GM12878 (cell line): ENCODE measurements around the gene RHPN2. TPM values are rescaled to one million over a fixed set of nuclear protein-coding genes. Genes with fewer than 3 reads are reported as not detected.

Experiments used
- ATAC-seq: fragments of 200-7000 bp; cut with Tn5 transposase; 3 replicates; pipeline ENCODE4 v1.9.1; 2020; ENCODE audit warnings: mild to moderate bottlenecking, moderate library complexity
- BruUV-seq: library from RNA; stranded (reverse); fragments of 400-500 nt; replicated peaks from 2 replicates; lab custom pipeline; 2021; lab: Mats Ljungman, UMichigan
- CTCF ChIA-PET: fragments of 300-600 bp; sonication (Branson Sonifier 250); formaldehyde crosslinking; extraction: SDS; loops from one replicate; lab custom pipeline; 2021; ENCODE audit warnings: inconsistent platforms; lab: Yijun Ruan, JAX
- POLR2A ChIA-PET: fragments of 350-600 bp; formaldehyde crosslinking; extraction: SDS; loops from one replicate; lab custom pipeline; 2021; ENCODE audit warnings: inconsistent platforms; lab: Charles Lee
- RAD21 ChIA-PET: fragments of 300-600 bp; sonication (Branson Sonifier 250); formaldehyde crosslinking; loops from one replicate; lab custom pipeline; 2023; ENCODE audit warnings: antibody characterized with exemption; ENCODE audit not compliant: unreplicated experiment; lab: Charles Lee
- SMC1A ChIA-PET: fragments of 300-600 bp; sonication (Branson Sonifier 250); formaldehyde crosslinking; loops from one replicate; lab custom pipeline; 2023; ENCODE audit not compliant: unreplicated experiment, uncharacterized antibody; lab: Charles Lee
- DNase-seq: peaks from one replicate; pipeline ENCODE4 v3.0.0-alpha.2; 2011; ENCODE audit warnings: low read depth, low spot score
- FAIRE-seq: peaks from 3 replicates; lab custom pipeline; 2011; peaks lifted over from hg19 to GRCh38; lab: Jason Lieb, UNC
- H2AFZ ChIP-seq: 2 replicates; pipeline ENCODE4 v1.6.0; 2011; ENCODE audit warnings: low read depth, low read length, control low read depth; ENCODE audit not compliant: control insufficient read depth
- H3K27ac ChIP-seq: 2 replicates; pipeline ENCODE4 v1.5.1; 2011; ENCODE audit warnings: control low read depth; ENCODE audit not compliant: control insufficient read depth, insufficient read depth
- H3K27me3 ChIP-seq, 2 experiments: replicated peaks in 1 of 2; 2 replicates each; pipeline versions ENCODE4 v1.6.0 to v1.6.1; 2011; ENCODE audit warnings: low read length in 1 of 2; ENCODE audit not compliant: control insufficient read depth in 2 of 2, insufficient read depth in 2 of 2
- H3K36me3 ChIP-seq, 2 experiments: 2 replicates each; pipeline ENCODE4 v1.5.1; 2011; ENCODE audit warnings: low read length in 1 of 2; ENCODE audit not compliant: control insufficient read depth in 2 of 2, insufficient read depth in 2 of 2
- H3K4me1 ChIP-seq: 2 replicates; pipeline ENCODE4 v1.6.1; 2011; ENCODE audit warnings: mild to moderate bottlenecking, low read length, moderate library complexity, mixed read lengths; ENCODE audit not compliant: control insufficient read depth, insufficient read depth
- H3K4me2 ChIP-seq: 2 replicates; pipeline ENCODE4 v1.6.0; 2011; ENCODE audit warnings: control low read depth; ENCODE audit not compliant: control insufficient read depth, insufficient read depth
- H3K4me3 ChIP-seq: fragments of 200-600 bp; sonication (generic); 2 replicates; pipeline ENCODE4 v1.5.1; 2016
- H3K79me2 ChIP-seq: 2 replicates; pipeline ENCODE4 v1.6.0; 2011; ENCODE audit warnings: low read length; ENCODE audit not compliant: control insufficient read depth, insufficient read depth
- H3K9ac ChIP-seq: 2 replicates; pipeline ENCODE4 v1.8.0; 2011; ENCODE audit warnings: low read length, control low read depth, mixed read lengths; ENCODE audit not compliant: control insufficient read depth, insufficient read depth
- H3K9me3 ChIP-seq: replicated peaks from 3 replicates; pipeline ENCODE4 v1.5.1; 2011; ENCODE audit warnings: mild to moderate bottlenecking, low read length; ENCODE audit not compliant: control insufficient read depth, insufficient read depth
- H4K20me1 ChIP-seq: 2 replicates; pipeline ENCODE4 v1.6.0; 2011; ENCODE audit not compliant: control insufficient read depth, insufficient read depth
- BACH1 ChIP-seq: fragments of 450-650 bp; IDR thresholded peaks from 2 replicates; pipeline ENCODE4 v1.6.1; 2017; ENCODE audit warnings: mild to moderate bottlenecking, borderline replicate concordance
- BCL11A ChIP-seq: IDR thresholded peaks from 2 replicates; pipeline ENCODE4 v1.6.1; 2011; ENCODE audit warnings: low read depth, low read length
- CEBPB ChIP-seq, 2 experiments: fragments of 150-350 bp in 1 of 2; IDR thresholded peaks; 2 replicates each; pipeline ENCODE4 v1.6.1; 2012 to 2014; ENCODE audit warnings: low read depth in 2 of 2, low read length in 2 of 2, borderline replicate concordance in 1 of 2, inconsistent platforms in 1 of 2
- HCFC1 ChIP-seq: fragments of 150-350 bp; IDR thresholded peaks from 2 replicates; pipeline ENCODE4 v1.6.1; 2014; ENCODE audit warnings: low read length
- NR2F1 ChIP-seq: fragments of 450-650 bp; conservative IDR thresholded peaks from 2 replicates; pipeline ENCODE4 v1.6.1; 2017; ENCODE audit warnings: mild to moderate bottlenecking
- RAD51 ChIP-seq: fragments of 450-650 bp; IDR thresholded peaks from 2 replicates; pipeline ENCODE4 v1.6.1; 2016; ENCODE audit warnings: moderate library complexity, mild to moderate bottlenecking, inconsistent platforms
- WGBS: methylation state at CpG from one replicate; pipeline ENCODE4 v1.1.6; 2016; ENCODE audit warnings: low lambda C conversion rate; ENCODE audit not compliant: insufficient replicate concordance, insufficient coverage; ENCODE audit errors: missing lambda C conversion rate; 5-methylcytosine and 5-hydroxymethylcytosine counted together
- in situ Hi-C: fragments of 300-500 bp; cut with MboI; formaldehyde crosslinking; loops from 9 replicates; pipeline ENCODE4 v1.14.3; 2018; ENCODE audit warnings: mixed read lengths
- intact Hi-C: fragments of 100-400 bp; cut with micrococcal nuclease; formaldehyde crosslinking; loops from one replicate; pipeline ENCODE4 v1.14.2; 2022; ENCODE audit not compliant: unreplicated experiment
- polyA plus RNA-seq, 11 experiments: library from polyadenylated mRNA; depleted of rRNA in 4 of 11; unstranded in 6 of 11; stranded (reverse) in 5 of 11; fragments of >200 nt; fragmentation: Nextera tagmentation in 4 of 11; fragmentation: Illumina TruSeq in 1 of 11; extraction: Ambion mirVana in 4 of 11; extraction: Trizol in 1 of 11; gene quantifications; 1 replicate in 1 of 11; 2 replicates in 10 of 11; pipeline versions ENCODE4 v1.2.1 to v1.2.3, GENCODE V29; 2011 to 2016; ENCODE audit warnings: inconsistent platforms in 2 of 11, missing spikeins in 2 of 11, low read depth in 1 of 11
- total RNA-seq, 4 experiments: library from RNA; depleted of rRNA in 3 of 4; stranded (reverse); fragments of >200 nt in 3 of 4; fragmentation: Illumina TruSeq in 1 of 4; extraction: Trizol in 1 of 4; gene quantifications; 2 replicates each; pipeline versions ENCODE4 v1.2.1 to v1.2.3, GENCODE V29; 2013 to 2021
- TF ChIP-seq, protein P1 (sequence below): IDR thresholded peaks from 2 replicates; pipeline ENCODE4 v1.6.1; 2012; ENCODE audit warnings: low read depth, low read length, improper control_type of control experiment
- TF ChIP-seq, protein P2 (sequence below): fragments of 450-650 bp; formaldehyde crosslinking; IDR thresholded peaks from 2 replicates; pipeline ENCODE4 v1.4.0; 2022; ENCODE audit warnings: mild to moderate bottlenecking, moderate library complexity
- TF ChIP-seq, protein P3 (sequence below): fragments of 150-350 bp; IDR thresholded peaks from 2 replicates; pipeline ENCODE4 v1.6.1; 2016; ENCODE audit warnings: low read depth, low read length
- TF ChIP-seq, protein P4 (sequence below): fragments of 150-350 bp; IDR thresholded peaks from 2 replicates; pipeline ENCODE4 v1.6.1; 2014; ENCODE audit warnings: mild to moderate bottlenecking, low read depth, low read length

The RHPN2 gene
- total and polyA plus RNA-seq, 10 of the 15 experiments (the other 5 are each of a cell fraction or from before 2014, with no cell fraction given), result 0.71 to 7.4 (median 3.7) TPM

DNA sequence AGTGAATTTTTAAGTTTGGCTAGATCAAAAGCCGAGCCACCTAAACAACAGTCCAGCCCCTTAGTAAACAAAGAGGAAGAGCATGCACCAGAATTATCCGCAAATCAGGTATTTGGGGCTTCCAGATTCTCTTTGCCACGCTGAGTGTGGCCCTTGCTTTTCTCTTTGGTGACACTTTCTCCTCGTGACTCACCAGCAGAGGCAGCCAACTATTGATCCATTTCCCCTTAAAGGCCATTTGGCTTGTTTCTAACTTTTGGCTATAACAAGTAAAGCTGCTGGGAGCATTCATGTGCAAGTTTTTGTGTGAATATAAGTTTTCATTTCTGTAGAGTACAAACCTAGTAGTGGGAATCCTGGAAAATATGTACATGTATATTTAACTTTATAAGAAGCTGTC, 49.6 kb upstream of the RHPN2 start:
- ChIA-PET SMC1A (no interaction called here), RAD21 (no interaction called here), POLR2A (no interaction called here), CTCF (interaction anchor here (2.2 kb wide), 1 partner anchor 11 kb away, joined by 10 read pairs; no protein-coding TSS in a partner anchor)
- no TSS peak for BruUV-seq
- DNase-seq, result no peak
- Histone ChIP-seq H3K27me3 (no peaks in the 10 kb centered on the region), H3K9ac (no peak overlapping the region), H3K9me3 (no peaks in the 10 kb centered on the region), H4K20me1 (no peaks in the 10 kb centered on the region), H3K4me3 (no peak overlapping the region), H3K36me3 (peaks cover 4 to 23% of the 10 kb centered on the region in 2 experiments), H3K4me2 (no peak overlapping the region), H2AFZ (no peak overlapping the region), H3K27ac (no peak overlapping the region), H3K4me1 (no peaks in the 10 kb centered on the region), H3K79me2 (no peaks in the 10 kb centered on the region)
- FAIRE-seq, result no peak
- intact Hi-C loops (no loop called here), in situ Hi-C loops (no loop called here)
- WGBS, result 91% methylated on average over 4 of the region's 4 CpGs
- no peak for ATAC-seq
- TF ChIP-seq, protein P1, sequence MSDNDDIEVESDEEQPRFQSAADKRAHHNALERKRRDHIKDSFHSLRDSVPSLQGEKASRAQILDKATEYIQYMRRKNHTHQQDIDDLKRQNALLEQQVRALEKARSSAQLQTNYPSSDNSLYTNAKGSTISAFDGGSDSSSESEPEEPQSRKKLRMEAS, result no peak
- TF ChIP-seq NR2F1, result no peak
- TF ChIP-seq, protein P2, sequence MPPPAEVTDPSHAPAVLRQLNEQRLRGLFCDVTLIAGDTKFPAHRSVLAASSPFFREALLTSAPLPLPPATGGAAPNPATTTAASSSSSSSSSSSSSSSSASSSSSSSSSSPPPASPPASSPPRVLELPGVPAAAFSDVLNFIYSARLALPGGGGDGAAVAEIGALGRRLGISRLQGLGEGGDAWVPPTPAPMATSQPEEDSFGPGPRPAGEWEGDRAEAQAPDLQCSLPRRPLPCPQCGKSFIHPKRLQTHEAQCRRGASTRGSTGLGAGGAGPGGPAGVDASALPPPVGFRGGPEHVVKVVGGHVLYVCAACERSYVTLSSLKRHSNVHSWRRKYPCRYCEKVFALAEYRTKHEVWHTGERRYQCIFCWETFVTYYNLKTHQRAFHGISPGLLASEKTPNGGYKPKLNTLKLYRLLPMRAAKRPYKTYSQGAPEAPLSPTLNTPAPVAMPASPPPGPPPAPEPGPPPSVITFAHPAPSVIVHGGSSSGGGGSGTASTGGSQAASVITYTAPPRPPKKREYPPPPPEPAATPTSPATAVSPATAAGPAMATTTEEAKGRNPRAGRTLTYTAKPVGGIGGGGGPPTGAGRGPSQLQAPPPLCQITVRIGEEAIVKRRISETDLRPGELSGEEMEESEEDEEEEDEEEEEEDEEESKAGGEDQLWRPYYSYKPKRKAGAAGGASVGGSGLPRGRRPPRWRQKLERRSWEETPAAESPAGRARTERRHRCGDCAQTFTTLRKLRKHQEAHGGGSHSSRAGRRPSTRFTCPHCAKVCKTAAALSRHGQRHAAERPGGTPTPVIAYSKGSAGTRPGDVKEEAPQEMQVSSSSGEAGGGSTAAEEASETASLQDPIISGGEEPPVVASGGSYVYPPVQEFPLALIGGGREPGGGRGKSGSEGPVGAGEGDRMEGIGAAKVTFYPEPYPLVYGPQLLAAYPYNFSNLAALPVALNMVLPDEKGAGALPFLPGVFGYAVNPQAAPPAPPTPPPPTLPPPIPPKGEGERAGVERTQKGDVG, result no peak
- no peak for TF ChIP-seq CEBPB (IDR thresholded peaks at IDR 0.05; ENCODE audit: borderline replicate concordance in 1 of 2, low read depth in 2 of 2, low read length in 2 of 2)
- TF ChIP-seq, protein P3, sequence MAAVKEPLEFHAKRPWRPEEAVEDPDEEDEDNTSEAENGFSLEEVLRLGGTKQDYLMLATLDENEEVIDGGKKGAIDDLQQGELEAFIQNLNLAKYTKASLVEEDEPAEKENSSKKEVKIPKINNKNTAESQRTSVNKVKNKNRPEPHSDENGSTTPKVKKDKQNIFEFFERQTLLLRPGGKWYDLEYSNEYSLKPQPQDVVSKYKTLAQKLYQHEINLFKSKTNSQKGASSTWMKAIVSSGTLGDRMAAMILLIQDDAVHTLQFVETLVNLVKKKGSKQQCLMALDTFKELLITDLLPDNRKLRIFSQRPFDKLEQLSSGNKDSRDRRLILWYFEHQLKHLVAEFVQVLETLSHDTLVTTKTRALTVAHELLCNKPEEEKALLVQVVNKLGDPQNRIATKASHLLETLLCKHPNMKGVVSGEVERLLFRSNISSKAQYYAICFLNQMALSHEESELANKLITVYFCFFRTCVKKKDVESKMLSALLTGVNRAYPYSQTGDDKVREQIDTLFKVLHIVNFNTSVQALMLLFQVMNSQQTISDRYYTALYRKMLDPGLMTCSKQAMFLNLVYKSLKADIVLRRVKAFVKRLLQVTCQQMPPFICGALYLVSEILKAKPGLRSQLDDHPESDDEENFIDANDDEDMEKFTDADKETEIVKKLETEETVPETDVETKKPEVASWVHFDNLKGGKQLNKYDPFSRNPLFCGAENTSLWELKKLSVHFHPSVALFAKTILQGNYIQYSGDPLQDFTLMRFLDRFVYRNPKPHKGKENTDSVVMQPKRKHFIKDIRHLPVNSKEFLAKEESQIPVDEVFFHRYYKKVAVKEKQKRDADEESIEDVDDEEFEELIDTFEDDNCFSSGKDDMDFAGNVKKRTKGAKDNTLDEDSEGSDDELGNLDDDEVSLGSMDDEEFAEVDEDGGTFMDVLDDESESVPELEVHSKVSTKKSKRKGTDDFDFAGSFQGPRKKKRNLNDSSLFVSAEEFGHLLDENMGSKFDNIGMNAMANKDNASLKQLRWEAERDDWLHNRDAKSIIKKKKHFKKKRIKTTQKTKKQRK, result no peak
- no peak for TF ChIP-seq BCL11A
- no peak for TF ChIP-seq HCFC1
- no peak for TF ChIP-seq RAD51
- TF ChIP-seq, protein P4, sequence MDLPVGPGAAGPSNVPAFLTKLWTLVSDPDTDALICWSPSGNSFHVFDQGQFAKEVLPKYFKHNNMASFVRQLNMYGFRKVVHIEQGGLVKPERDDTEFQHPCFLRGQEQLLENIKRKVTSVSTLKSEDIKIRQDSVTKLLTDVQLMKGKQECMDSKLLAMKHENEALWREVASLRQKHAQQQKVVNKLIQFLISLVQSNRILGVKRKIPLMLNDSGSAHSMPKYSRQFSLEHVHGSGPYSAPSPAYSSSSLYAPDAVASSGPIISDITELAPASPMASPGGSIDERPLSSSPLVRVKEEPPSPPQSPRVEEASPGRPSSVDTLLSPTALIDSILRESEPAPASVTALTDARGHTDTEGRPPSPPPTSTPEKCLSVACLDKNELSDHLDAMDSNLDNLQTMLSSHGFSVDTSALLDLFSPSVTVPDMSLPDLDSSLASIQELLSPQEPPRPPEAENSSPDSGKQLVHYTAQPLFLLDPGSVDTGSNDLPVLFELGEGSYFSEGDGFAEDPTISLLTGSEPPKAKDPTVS, result no peak
- no peak for TF ChIP-seq BACH1
